ENCODE measurements around the gene SYNDIG1. TPM values are rescaled to one million over a fixed set of nuclear protein-coding genes. Genes with fewer than 3 reads are reported as not detected.
"Not testable (repeated sequence)": the region's sequence is repeated elsewhere in the genome, so short reads cannot be mapped to it uniquely, and the experiment has no call there.

Gene SYNDIG1
- total RNA-seq, 4 donors from 2014 or later = 0.51 to 3.4 (median 2.8) TPM; not detected in 1

DNA sequence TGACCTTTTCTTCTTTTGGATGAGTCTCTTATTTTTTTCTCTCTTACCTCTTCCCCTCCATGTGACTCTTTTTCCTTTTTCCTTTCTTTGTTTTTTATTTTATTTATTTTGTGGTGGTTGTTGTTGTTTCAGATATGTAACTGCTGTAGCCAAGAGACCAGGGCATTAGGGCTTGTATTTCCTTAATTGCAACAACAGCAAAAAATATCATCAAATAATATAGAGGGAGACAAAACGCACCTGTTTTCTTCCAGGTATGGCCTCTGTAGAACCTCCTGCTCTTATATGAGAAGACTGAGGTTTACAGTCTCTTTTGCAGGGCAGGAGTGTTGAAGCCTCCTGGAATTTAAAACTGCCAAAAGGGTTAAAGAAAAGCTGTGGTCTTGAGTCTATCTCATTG, 149.3 kb downstream of the SYNDIG1 start:
- H3K27me3 ChIP-seq = no peaks in the 10 kb centered on the region
- H3K36me3 ChIP-seq = no peaks in the 10 kb centered on the region
- H3K4me1 ChIP-seq = no peaks in the 10 kb centered on the region
- H3K9me3 ChIP-seq = no peaks in the 10 kb centered on the region
- TF ChIP-seq POLR2A (IDR thresholded peaks at IDR 0.05) = no peak
- H3K4me3 ChIP-seq = no peak overlapping the region
- intact Hi-C loops (cut with DNase I; ENCODE audit: low total_unique reads) = no loop called here
- no peak overlapping the region for H3K27ac ChIP-seq
- no peak for DNase-seq

DNA sequence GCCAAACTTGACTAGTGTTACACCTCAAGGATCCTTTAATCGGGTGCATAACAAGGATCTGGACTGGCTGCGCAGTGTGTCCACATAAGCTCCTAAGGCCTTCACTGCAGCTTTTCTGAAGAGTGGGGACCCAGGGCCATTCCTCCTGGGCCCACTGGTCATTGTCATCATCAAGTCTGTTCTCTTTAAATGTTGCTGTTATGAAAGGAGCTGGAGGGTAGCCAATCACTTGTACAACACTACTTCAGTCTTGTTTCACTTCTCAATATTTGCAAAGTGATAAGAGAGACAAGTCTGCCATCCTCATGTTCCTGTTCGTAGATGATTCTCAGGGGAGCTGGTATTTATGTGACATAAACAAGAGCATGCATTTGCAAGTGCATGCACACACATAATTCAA, 149.8 kb downstream of the SYNDIG1 start:
- Histone ChIP-seq H3K9me3 (no peaks in the 10 kb centered on the region), H3K4me1 (no peaks in the 10 kb centered on the region), H3K27ac (no peak overlapping the region), H3K36me3 (no peaks in the 10 kb centered on the region), H3K27me3 (no peaks in the 10 kb centered on the region), H3K4me3 (no peak overlapping the region)
- intact Hi-C loops (cut with DNase I; ENCODE audit: low total_unique reads) = no loop called here
- no peak for TF ChIP-seq POLR2A (IDR thresholded peaks at IDR 0.05)
- TF ChIP-seq, protein P1, sequence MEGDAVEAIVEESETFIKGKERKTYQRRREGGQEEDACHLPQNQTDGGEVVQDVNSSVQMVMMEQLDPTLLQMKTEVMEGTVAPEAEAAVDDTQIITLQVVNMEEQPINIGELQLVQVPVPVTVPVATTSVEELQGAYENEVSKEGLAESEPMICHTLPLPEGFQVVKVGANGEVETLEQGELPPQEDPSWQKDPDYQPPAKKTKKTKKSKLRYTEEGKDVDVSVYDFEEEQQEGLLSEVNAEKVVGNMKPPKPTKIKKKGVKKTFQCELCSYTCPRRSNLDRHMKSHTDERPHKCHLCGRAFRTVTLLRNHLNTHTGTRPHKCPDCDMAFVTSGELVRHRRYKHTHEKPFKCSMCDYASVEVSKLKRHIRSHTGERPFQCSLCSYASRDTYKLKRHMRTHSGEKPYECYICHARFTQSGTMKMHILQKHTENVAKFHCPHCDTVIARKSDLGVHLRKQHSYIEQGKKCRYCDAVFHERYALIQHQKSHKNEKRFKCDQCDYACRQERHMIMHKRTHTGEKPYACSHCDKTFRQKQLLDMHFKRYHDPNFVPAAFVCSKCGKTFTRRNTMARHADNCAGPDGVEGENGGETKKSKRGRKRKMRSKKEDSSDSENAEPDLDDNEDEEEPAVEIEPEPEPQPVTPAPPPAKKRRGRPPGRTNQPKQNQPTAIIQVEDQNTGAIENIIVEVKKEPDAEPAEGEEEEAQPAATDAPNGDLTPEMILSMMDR (IDR thresholded peaks at IDR 0.05) = no peak
- DNase-seq = no peak

DNA sequence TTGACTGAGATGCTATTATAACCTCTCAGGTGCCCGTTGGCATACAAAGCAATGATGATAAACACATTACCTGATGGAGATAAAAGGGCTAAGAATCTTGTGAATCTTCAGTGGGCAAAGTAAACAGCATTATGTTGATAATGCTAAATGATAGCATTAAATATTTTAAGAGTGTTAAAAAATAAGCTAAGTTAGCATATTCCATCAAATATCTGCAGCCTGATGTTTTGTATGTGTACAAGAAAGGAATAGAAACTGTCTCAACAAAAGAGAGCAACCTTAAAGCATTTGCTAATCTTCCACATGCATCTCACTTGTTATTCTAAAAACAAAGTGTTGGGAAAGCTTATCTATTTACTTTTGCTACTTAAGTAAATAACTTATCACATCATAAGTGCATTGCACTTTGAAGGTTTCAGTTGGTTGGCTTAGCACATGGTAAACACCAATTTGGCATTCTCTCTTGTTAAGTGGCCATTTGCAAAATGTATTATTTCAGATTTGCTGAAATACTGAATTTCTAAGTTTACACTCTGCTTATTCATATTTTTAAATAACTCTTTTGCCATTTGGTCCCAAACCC, 151.6 kb downstream of the SYNDIG1 start:
- Histone ChIP-seq H3K36me3 (no peaks in the 10 kb centered on the region), H3K4me3 (no peak overlapping the region), H3K9me3 (no peaks in the 10 kb centered on the region), H3K27me3 (no peaks in the 10 kb centered on the region), H3K27ac (no peak overlapping the region), H3K4me1 (no peaks in the 10 kb centered on the region)
- TF ChIP-seq, protein P1 (IDR thresholded peaks at IDR 0.05) = no peak
- no peak for TF ChIP-seq POLR2A (IDR thresholded peaks at IDR 0.05)
- no peak for DNase-seq
- intact Hi-C loops (cut with DNase I; ENCODE audit: low total_unique reads) = no loop called here

DNA sequence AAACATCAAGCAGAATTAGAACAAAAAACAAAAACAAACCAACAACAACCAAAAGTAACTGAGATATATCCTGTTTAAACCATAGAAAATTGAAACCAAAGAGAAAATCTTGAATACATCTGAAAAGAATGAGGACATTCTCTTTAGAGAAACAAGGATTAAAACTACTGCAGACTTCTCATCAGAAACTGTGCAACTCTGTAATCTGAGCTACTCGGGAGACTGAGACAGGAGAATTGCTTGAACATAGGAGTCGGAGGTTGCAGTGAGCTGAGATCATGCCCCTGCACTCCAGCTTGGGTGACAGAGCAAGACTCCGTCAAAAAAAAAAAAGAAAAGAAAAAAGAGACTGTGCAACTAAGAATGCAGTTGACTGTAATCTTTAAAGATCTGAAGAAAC, 153.4 kb downstream of the SYNDIG1 start:
- H3K27ac ChIP-seq = no peak overlapping the region
- no peak overlapping the region for H3K4me3 ChIP-seq
- H3K9me3 ChIP-seq = no peaks in the 10 kb centered on the region
- intact Hi-C loops (cut with DNase I; ENCODE audit: low total_unique reads) = no loop called here
- no peaks in the 10 kb centered on the region for H3K36me3 ChIP-seq
- no peaks in the 10 kb centered on the region for H3K27me3 ChIP-seq
- TF ChIP-seq, protein P1 (IDR thresholded peaks at IDR 0.05) = no peak
- TF ChIP-seq POLR2A (IDR thresholded peaks at IDR 0.05) = no peak
- H3K4me1 ChIP-seq = no peaks in the 10 kb centered on the region
- no peak for DNase-seq

DNA sequence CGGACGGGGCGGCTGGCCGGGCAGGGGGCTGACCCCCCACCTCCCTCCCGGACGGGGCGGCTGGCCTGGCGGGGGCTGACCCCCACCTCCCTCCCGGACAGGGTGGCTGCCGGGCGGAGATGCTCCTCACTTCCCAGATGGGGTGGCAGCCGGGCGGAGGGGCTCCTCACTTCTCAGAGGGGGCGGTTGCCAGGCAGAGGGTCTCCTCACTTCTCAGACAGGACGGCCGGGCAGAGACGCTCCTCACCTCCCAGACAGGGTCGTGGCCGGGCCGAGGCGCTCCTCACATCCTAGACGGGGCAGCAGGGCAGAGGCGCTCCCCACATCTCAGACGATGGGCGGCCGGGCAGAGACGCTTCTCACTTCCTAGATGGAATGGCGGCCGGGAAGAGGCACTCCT, 156.7 kb downstream of the SYNDIG1 start:
- H3K4me1 ChIP-seq; intact Hi-C loops (cut with DNase I; ENCODE audit: low total_unique reads); H3K36me3 ChIP-seq; H3K27ac ChIP-seq; H3K4me3 ChIP-seq; H3K9me3 ChIP-seq; DNase-seq; H3K27me3 ChIP-seq: not testable (repeated sequence)

DNA sequence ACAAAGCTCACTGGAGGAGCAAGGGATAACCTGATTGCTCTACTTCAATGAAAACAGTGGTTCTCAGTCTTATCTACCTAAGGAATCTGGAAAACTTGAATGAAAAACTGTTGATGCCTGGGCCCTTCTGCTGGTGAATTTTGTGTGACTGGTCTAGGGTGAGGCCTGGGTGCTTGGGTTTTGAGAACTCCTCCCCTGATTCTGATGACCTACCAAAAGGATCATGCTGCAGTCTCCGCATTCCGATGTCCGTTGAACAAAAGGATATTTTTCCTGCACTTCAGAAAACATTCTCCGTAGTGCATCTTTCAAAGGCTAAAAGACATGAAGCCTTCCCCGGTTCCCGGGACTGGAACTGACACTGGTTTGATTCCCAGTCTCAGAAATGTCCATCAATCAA, 157.9 kb downstream of the SYNDIG1 start:
- DNase-seq = no peak
- no peak overlapping the region for H3K27ac ChIP-seq
- H3K9me3 ChIP-seq = no peaks in the 10 kb centered on the region
- no peaks in the 10 kb centered on the region for H3K27me3 ChIP-seq
- intact Hi-C loops (cut with DNase I; ENCODE audit: low total_unique reads) = no loop called here
- no peaks in the 10 kb centered on the region for H3K4me1 ChIP-seq
- H3K4me3 ChIP-seq = no peak overlapping the region
- TF ChIP-seq POLR2A (IDR thresholded peaks at IDR 0.05) = no peak
- TF ChIP-seq, protein P1 (IDR thresholded peaks at IDR 0.05) = no peak
- H3K36me3 ChIP-seq = no peaks in the 10 kb centered on the region

All from uterus (tissue), 4 donors.